H1 (cell line): ENCODE measurements around the gene GSK3B.

Experiments used
- MAFK ChIP-seq: IDR thresholded peaks from 2 replicates; pipeline ENCODE4 v1.6.1; 2012; ENCODE audit warnings: low read depth, mild to moderate bottlenecking, improper control_type of control experiment, low read length
- RFX5 ChIP-seq: IDR thresholded peaks from 2 replicates; pipeline ENCODE4 v1.6.1; 2011; ENCODE audit warnings: low read depth, low read length, improper control_type of control experiment, borderline replicate concordance

DNA sequence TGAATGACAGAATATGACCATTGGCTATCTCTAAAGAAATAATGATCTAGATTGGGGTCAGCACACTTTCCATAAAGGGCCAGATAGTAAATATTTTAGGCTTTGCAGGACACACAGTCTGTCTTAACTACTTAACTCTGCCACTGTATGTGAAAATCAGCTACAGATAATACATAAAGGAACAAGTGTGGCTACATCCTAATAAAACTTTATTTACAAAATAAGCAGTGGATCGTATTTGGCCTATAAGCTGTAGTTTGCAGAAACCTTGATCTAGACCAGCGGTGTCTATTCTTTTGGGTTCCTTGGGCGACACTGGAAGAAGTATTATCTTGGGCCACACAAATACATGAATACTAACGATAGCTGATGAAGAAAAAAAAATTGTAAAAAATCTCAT is 27.6 kb downstream of the GSK3B start:
- TF ChIP-seq MAFK (no peak), RFX5 (no peak)
